Osteocyte (in vitro differentiated cells): ENCODE data around the gene RHOU. TPM values are rescaled to one million over a fixed set of nuclear protein-coding genes. Genes with fewer than 3 reads are reported as not detected.

Experiments used
- DNase-seq: peaks from one replicate; pipeline ENCODE4 v3.0.0; 2021; ENCODE audit warnings: mixed read lengths; ENCODE audit not compliant: unreplicated experiment; ENCODE audit errors: extremely low spot score
- H3K27ac Mint-ChIP-seq: one replicate; pipeline ENCODE4 v1.8.0; 2021; ENCODE audit warnings: mild to moderate bottlenecking, mixed read lengths; ENCODE audit not compliant: unreplicated experiment
- H3K27me3 Mint-ChIP-seq: one replicate; pipeline ENCODE4 v1.8.0; 2021; ENCODE audit warnings: mixed read lengths; ENCODE audit not compliant: unreplicated experiment
- H3K36me3 Mint-ChIP-seq: one replicate; pipeline ENCODE4 v1.8.0; 2021; ENCODE audit warnings: mixed read lengths; ENCODE audit not compliant: unreplicated experiment
- H3K4me1 Mint-ChIP-seq: one replicate; pipeline ENCODE4 v1.8.0; 2021; ENCODE audit warnings: mixed read lengths; ENCODE audit not compliant: unreplicated experiment
- H3K4me3 Mint-ChIP-seq: one replicate; pipeline ENCODE4 v1.8.0; 2021; ENCODE audit warnings: mild to moderate bottlenecking, moderate library complexity, mixed read lengths; ENCODE audit not compliant: unreplicated experiment
- H3K9me3 Mint-ChIP-seq: one replicate; pipeline ENCODE4 v1.8.0; 2021; ENCODE audit warnings: mixed read lengths; ENCODE audit not compliant: unreplicated experiment
- total RNA-seq: library from RNA; stranded (reverse); gene quantifications from 2 replicates; pipeline ENCODE4 v1.2.1, GENCODE V29; 2021
- TF ChIP-seq, protein P1 (sequence below): fragments of 200-600 bp; sonication (generic); IDR thresholded peaks from 2 replicates; pipeline ENCODE4 v1.5.0; 2021; ENCODE audit warnings: antibody characterized with exemption, mild to moderate bottlenecking, moderate library complexity

Gene RHOU
- total RNA-seq, 1 donor from 2014 or later: 2.3 TPM

DNA sequence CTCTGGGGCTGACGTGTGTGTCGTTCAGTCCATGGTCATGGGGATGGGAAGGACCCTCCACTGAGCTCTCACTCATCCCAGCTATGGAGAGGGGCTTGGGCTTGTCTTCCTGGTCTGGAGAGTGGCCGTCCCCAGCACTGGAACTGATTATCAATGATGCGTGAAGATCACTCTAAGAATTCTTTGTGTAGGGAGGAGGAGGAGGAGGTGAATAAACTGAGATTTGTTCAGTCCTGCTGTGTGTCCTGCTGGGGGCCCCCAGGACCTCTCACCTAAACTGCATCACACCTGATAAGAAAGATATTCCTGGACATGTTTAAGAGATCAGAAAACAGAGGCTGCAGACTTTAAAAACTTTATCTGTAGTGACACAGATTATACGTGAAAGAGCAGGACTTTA is 21.2 kb downstream of the RHOU start:
- DNase-seq: no peak
- TF ChIP-seq, protein P1, sequence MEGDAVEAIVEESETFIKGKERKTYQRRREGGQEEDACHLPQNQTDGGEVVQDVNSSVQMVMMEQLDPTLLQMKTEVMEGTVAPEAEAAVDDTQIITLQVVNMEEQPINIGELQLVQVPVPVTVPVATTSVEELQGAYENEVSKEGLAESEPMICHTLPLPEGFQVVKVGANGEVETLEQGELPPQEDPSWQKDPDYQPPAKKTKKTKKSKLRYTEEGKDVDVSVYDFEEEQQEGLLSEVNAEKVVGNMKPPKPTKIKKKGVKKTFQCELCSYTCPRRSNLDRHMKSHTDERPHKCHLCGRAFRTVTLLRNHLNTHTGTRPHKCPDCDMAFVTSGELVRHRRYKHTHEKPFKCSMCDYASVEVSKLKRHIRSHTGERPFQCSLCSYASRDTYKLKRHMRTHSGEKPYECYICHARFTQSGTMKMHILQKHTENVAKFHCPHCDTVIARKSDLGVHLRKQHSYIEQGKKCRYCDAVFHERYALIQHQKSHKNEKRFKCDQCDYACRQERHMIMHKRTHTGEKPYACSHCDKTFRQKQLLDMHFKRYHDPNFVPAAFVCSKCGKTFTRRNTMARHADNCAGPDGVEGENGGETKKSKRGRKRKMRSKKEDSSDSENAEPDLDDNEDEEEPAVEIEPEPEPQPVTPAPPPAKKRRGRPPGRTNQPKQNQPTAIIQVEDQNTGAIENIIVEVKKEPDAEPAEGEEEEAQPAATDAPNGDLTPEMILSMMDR: no peak
- Mint-ChIP-seq H3K27me3 (peaks cover 77% of the 10 kb centered on the region), H3K9me3 (peaks cover 7% of the 10 kb centered on the region), H3K36me3 (peaks cover 2% of the 10 kb centered on the region), H3K4me1 (no peaks in the 10 kb centered on the region), H3K27ac (no peak overlapping the region), H3K4me3 (no peak overlapping the region)

GRCh38 chr1:228758447-228758846 is 23.2 kb downstream of the RHOU start:
- TF ChIP-seq, protein P1: no peak
- Mint-ChIP-seq H3K9me3 (peaks cover 7% of the 10 kb centered on the region), H3K36me3 (peaks cover 1% of the 10 kb centered on the region), H3K27ac (no peak overlapping the region), H3K4me3 (no peak overlapping the region), H3K27me3 (peaks cover 77% of the 10 kb centered on the region), H3K4me1 (no peaks in the 10 kb centered on the region)
- no peak for DNase-seq

DNA sequence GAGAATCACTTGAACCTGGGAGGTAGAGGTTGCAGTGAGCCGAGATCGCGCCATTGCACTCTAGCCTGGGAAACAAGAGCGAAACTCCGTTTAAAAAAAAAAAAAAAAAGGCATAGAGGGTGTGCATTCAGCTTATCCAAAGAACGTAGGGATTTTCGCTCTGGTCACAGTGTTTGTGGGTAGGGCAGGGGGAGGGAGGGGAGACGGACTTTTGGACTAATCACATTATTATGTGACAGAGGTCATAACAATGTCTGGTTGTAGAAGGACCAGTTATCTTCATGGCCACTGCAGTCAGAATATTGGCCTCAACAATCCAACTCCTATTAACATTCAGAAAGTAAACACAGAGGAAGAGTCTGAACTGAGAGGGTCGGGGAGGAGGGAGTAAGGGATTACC is 25.7 kb downstream of the RHOU start:
- no peak overlapping the region for H3K4me3 Mint-ChIP-seq
- peaks cover 7% of the 10 kb centered on the region for H3K9me3 Mint-ChIP-seq
- H3K27me3 Mint-ChIP-seq: peaks cover 63% of the 10 kb centered on the region
- no peaks in the 10 kb centered on the region for H3K4me1 Mint-ChIP-seq
- no peaks in the 10 kb centered on the region for H3K36me3 Mint-ChIP-seq
- no peak for DNase-seq
- H3K27ac Mint-ChIP-seq: no peak overlapping the region
- TF ChIP-seq, protein P1: no peak

- H3K4me1 Mint-ChIP-seq: no peaks in the 10 kb centered on the region
- no peak overlapping the region for H3K4me3 Mint-ChIP-seq
- no peaks in the 10 kb centered on the region for H3K36me3 Mint-ChIP-seq
- no peaks in the 10 kb centered on the region for H3K9me3 Mint-ChIP-seq
- peaks cover 57% of the 10 kb centered on the region for H3K27me3 Mint-ChIP-seq
- no peak for DNase-seq
- TF ChIP-seq, protein P1: no peak
- H3K27ac Mint-ChIP-seq: no peak overlapping the region
Observed at GRCh38 chr1:228763561-228763960, 28.3 kb downstream of the RHOU start.

DNA sequence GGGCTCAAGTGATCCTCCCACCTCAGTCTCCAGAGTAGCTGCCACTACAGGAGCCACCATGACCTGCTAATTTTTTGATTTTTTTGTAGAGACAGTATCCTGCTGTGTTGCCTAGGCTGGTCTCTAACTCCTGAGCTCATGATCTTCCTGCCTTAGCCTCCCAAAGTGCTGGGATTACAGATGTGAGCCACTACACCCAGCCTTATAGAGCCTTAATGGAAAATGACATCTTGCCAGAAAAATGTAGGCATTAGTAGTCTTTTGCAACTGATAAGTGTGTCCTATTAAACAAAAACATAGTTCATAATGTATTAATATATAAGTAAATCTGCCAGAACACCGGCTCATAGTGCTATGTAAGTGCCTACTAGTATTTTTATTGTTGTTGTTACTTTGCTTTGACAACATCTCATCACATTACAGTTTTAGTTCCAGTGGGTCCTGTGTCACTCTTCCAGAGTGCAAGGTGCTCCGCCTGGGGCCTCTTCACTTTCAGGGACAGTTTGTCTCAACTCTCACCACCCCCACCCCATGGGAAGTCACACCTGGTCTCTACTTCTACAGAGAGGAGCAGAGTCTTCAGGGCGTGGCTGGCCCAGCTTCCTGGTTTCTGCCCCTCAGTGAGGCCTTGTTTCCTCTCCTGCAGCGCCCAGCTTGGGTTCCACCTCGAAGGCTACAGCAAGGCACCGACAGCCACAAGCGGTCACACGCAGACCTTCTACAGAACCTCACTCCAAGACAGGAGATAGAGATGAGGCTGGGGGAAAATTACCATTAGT is 30.1 kb downstream of the RHOU start:
- H3K4me3 Mint-ChIP-seq: no peak overlapping the region
- H3K4me1 Mint-ChIP-seq: no peaks in the 10 kb centered on the region
- no peaks in the 10 kb centered on the region for H3K9me3 Mint-ChIP-seq
- DNase-seq: no peak
- TF ChIP-seq, protein P1: no peak
- H3K27me3 Mint-ChIP-seq: peaks cover 58% of the 10 kb centered on the region
- no peaks in the 10 kb centered on the region for H3K36me3 Mint-ChIP-seq
- H3K27ac Mint-ChIP-seq: no peak overlapping the region
